ENCODE measurements around the gene ETV6.
"Not testable (repeated sequence)": the region's sequence is repeated elsewhere in the genome, so short reads cannot be mapped to it uniquely, and the experiment has no call there.

The ETV6 gene

GRCh38 chr12:11678781-11679180, 29.3 kb downstream of the ETV6 start:
- in situ Hi-C loops (cut with MboI; ENCODE audit: low sequenced_read_pairs, unreplicated experiment), result no loop called here
- no peak for DNase-seq (ENCODE audit: low spot score)
- no peak for TF ChIP-seq CTCF (IDR thresholded peaks at IDR 0.05; ENCODE audit: borderline replicate concordance, control extremely low read depth, extremely low read depth, insufficient read depth, missing control alignments)

- in situ Hi-C loops (cut with MboI; ENCODE audit: low sequenced_read_pairs, unreplicated experiment), result no loop called here
- no peak for DNase-seq (ENCODE audit: low spot score)
- no peak for TF ChIP-seq CTCF (IDR thresholded peaks at IDR 0.05; ENCODE audit: borderline replicate concordance, control extremely low read depth, extremely low read depth, insufficient read depth, missing control alignments)
These were observed 31.7 kb downstream of the ETV6 start for GRCh38 chr12:11681207-11681606.

DNA sequence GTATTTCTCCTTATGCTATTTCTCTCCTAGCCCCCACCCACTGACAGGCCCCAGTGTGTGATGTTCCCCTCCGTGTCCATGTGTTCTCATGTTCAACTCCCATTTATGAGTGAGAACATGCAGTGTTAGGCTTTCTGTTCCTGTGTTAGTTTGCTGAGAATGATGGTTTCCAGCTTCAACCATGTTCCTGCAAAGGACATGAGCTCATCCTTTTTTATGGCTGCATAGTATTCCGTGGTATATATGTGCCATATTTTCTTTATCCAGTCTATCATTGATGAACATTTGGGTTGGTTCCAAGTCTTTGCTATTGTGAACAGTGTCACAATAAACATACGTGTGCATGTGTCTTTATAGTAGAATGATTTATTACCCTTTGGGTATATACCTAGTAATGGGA, 32.2 kb downstream of the ETV6 start:
- in situ Hi-C loops (cut with MboI; ENCODE audit: low sequenced_read_pairs, unreplicated experiment); DNase-seq (ENCODE audit: low spot score): not testable (repeated sequence)

DNA sequence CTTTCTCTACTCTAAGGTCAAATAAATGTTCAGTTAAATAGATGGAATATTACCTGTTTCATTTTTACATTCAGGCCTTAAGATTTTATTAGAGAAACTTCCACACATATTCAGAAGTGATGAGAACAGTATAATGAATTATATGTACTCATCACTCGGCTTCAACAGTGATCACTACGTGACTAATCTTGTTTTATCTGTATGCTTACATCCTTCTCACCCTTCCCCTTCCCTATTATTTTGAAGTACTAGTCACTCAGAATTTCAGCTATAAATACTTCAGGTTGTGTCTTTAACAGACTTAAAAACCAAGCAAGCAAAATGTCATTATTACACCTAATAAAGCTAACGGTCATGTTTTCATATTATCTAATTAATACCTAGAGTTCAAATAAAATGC, 34.9 kb downstream of the ETV6 start:
- in situ Hi-C loops (cut with MboI; ENCODE audit: low sequenced_read_pairs, unreplicated experiment), result no loop called here
- no peak for DNase-seq (ENCODE audit: low spot score)
- TF ChIP-seq CTCF (IDR thresholded peaks at IDR 0.05; ENCODE audit: borderline replicate concordance, control extremely low read depth, extremely low read depth, insufficient read depth, missing control alignments), result no peak

DNA sequence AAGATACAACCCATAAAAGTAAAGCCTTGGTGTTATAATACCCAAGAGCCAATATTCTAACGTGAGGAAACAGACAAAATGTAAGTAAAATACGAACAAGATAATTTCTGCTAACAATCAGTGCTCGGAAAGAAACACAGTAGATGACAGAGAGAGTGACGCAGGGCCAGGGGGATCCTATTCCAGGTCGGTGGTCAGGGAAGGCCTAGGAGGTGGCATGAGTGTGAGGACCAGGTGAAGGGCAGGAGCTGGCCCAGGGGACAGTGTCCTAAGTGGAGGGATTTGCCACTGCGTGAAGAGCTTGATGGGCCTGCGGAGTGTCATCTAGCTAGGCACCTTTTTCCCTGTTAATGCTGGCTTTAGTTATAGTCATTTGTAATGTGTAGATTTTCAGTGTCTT, 35.3 kb downstream of the ETV6 start:
- no peak for TF ChIP-seq CTCF (IDR thresholded peaks at IDR 0.05; ENCODE audit: borderline replicate concordance, control extremely low read depth, extremely low read depth, insufficient read depth, missing control alignments)
- DNase-seq (ENCODE audit: low spot score), result no peak
- in situ Hi-C loops (cut with MboI; ENCODE audit: low sequenced_read_pairs, unreplicated experiment), result no loop called here

GRCh38 chr12:11685316-11685715, 35.8 kb downstream of the ETV6 start:
- no peak for TF ChIP-seq CTCF (IDR thresholded peaks at IDR 0.05; ENCODE audit: borderline replicate concordance, control extremely low read depth, extremely low read depth, insufficient read depth, missing control alignments)
- in situ Hi-C loops (cut with MboI; ENCODE audit: low sequenced_read_pairs, unreplicated experiment), result no loop called here
- DNase-seq (ENCODE audit: low spot score), result no peak

- TF ChIP-seq CTCF (IDR thresholded peaks at IDR 0.05; ENCODE audit: borderline replicate concordance, control extremely low read depth, extremely low read depth, insufficient read depth, missing control alignments), result no peak
- no peak for DNase-seq (ENCODE audit: low spot score)
- in situ Hi-C loops (cut with MboI; ENCODE audit: low sequenced_read_pairs, unreplicated experiment), result no loop called here
These were observed 36.2 kb downstream of the ETV6 start for GRCh38 chr12:11685716-11686115.

Measured in GM13976 (cell line).